Prostate gland (tissue), 2 donors: ENCODE results near the gene SLC25A42. TPM values are rescaled to one million over a fixed set of nuclear protein-coding genes. Genes with fewer than 3 reads are reported as not detected.

ENCODE experiments used
- DNase-seq: peaks from one replicate; pipeline ENCODE4 v3.0.0-alpha.2; 2019; ENCODE audit warnings: low spot score
- H3K27ac ChIP-seq, 2 donors: fragments of 200-600 bp; sonication (generic); 2 replicates each; pipeline ENCODE4 v1.5.1; 2017 to 2019
- H3K27me3 ChIP-seq: fragments of 200-600 bp; sonication (generic); replicated peaks from 2 replicates; pipeline ENCODE4 v1.5.1; 2019; ENCODE audit not compliant: insufficient read depth
- H3K36me3 ChIP-seq, 2 donors: fragments of 200-600 bp; sonication (generic); 1 replicate in 1 of 2; 2 replicates in 1 of 2; pipeline versions ENCODE4 v1.5.1 to v1.8.1; 2017 to 2019
- H3K4me1 ChIP-seq: fragments of 200-600 bp; sonication (generic); replicated peaks from 2 replicates; pipeline ENCODE4 v1.5.1; 2019
- H3K4me3 ChIP-seq, 2 donors: fragments of 200-600 bp; sonication (generic); 2 replicates each; pipeline ENCODE4 v1.5.1; 2017 to 2019
- H3K9me3 ChIP-seq: fragments of 200-600 bp; sonication (generic); 2 replicates; pipeline ENCODE4 v1.5.1; 2017
- CTCF ChIP-seq, 4 experiments: fragments of 200-600 bp in 2 of 4; fragments of 450-650 bp in 2 of 4; sonication (generic) in 2 of 4; IDR thresholded peaks; 1 replicate in 3 of 4; 2 replicates in 1 of 4; pipeline ENCODE4 v1.5.1; 2016 to 2019; ENCODE audit warnings: antibody characterized with exemption in 4 of 4, mild to moderate bottlenecking in 2 of 4, moderate library complexity in 2 of 4
- POLR2A ChIP-seq: fragments of 450-650 bp; IDR thresholded peaks from one replicate; pipeline ENCODE4 v1.6.1; 2016; ENCODE audit warnings: antibody characterized with exemption, mild to moderate bottlenecking
- POLR2AphosphoS5 ChIP-seq: sonication (generic); formaldehyde crosslinking; IDR thresholded peaks from one replicate; pipeline ENCODE4 v1.6.1; 2017; ENCODE audit warnings: antibody characterized with exemption
- WGBS: methylation state at CpG from one replicate; pipeline ENCODE4 v1.1.5; 2018; 5-methylcytosine and 5-hydroxymethylcytosine counted together
- intact Hi-C: fragments of 100-400 bp; cut with DNase I; formaldehyde crosslinking; loops from one replicate; pipeline ENCODE4 v1.14.2; 2022
- total RNA-seq, 2 donors: library from RNA; depleted of rRNA; stranded (reverse); fragments of >200 nt; gene quantifications; one replicate each; pipeline ENCODE4 v1.1.0, GENCODE V29; 2016

SLC25A42 gene
- total RNA-seq, 2 donors from 2014 or later: 11.5 to 18.6 TPM

DNA sequence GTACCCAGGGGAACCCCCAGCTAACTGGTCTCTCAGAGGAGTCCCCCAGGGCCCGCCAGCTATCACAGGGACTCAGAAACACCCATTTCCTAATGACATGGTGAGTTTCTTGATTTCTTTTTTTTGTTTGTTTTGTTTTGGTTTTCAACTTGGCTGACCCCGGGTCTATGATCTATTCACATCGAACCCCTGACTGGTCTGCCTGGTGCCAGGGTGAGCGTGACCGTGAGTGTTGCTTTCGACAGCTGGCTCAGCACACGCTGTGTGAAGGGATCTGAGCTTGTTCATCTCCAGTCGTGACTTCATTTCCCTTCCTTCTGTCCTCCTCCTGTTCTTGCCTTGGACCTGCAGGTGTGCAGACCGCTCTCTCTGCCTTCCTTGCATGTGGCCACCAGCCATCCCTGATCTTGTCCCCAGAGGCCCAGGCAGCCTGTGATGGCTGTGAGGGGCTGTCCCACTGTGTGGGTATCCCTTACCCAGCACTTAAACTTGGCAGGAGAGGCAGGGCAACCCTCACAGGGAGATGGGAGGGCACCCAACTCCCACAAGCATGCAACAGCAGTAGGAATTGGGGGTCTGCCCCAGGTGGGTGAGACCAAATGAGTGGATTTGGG lies 48.3 kb downstream of the SLC25A42 start:
- Histone ChIP-seq H3K27ac (no peak overlapping the region), H3K36me3 (no peaks in the 10 kb centered on the region), H3K4me1 (no peaks in the 10 kb centered on the region), H3K4me3 (no peak overlapping the region), H3K9me3 (no peaks in the 10 kb centered on the region), H3K27me3 (no peaks in the 10 kb centered on the region)
- intact Hi-C loops: no loop called here
- TF ChIP-seq CTCF (IDR thresholded peaks at IDR 0.05) (no peak), POLR2AphosphoS5 (no peak), POLR2A (no peak)
- WGBS: 82% methylated on average over 9 of the region's 9 CpGs
- DNase-seq: no peak

GRCh38 chr19:19113040-19113626 lies 49.3 kb downstream of the SLC25A42 start:
- H3K4me3 ChIP-seq: no peak overlapping the region
- DNase-seq: no peak
- H3K36me3 ChIP-seq: no peaks in the 10 kb centered on the region
- 31% methylated on average over 7 of the region's 7 CpGs for WGBS
- no peaks in the 10 kb centered on the region for H3K9me3 ChIP-seq
- TF ChIP-seq POLR2AphosphoS5 (no peak), POLR2A (no peak), CTCF (IDR thresholded peaks at IDR 0.05) (no peak)
- no peak overlapping the region for H3K27ac ChIP-seq
- H3K4me1 ChIP-seq: no peaks in the 10 kb centered on the region
- intact Hi-C loops: no loop called here
- H3K27me3 ChIP-seq: no peaks in the 10 kb centered on the region

GRCh38 chr19:19115954-19116353 lies 52.2 kb downstream of the SLC25A42 start:
- WGBS: 83% methylated on average over 9 of the region's 9 CpGs
- intact Hi-C loops: no loop called here
- Histone ChIP-seq H3K27ac (no peak overlapping the region), H3K36me3 (no peaks in the 10 kb centered on the region), H3K4me3 (no peak overlapping the region), H3K9me3 (no peaks in the 10 kb centered on the region), H3K27me3 (no peaks in the 10 kb centered on the region), H3K4me1 (no peaks in the 10 kb centered on the region)
- TF ChIP-seq POLR2AphosphoS5 (no peak), CTCF (IDR thresholded peaks at IDR 0.05) (peak in 2 of 4 experiments; percentile 19 to 24), POLR2A (no peak)
- DNase-seq: no peak

GRCh38 chr19:19119325-19120237 lies 55.8 kb downstream of the SLC25A42 start:
- Histone ChIP-seq H3K36me3 (no peaks in the 10 kb centered on the region), H3K4me1 (no peaks in the 10 kb centered on the region), H3K4me3 (no peak overlapping the region), H3K9me3 (no peaks in the 10 kb centered on the region), H3K27ac (no peak overlapping the region), H3K27me3 (no peaks in the 10 kb centered on the region)
- DNase-seq: no peak
- TF ChIP-seq CTCF (IDR thresholded peaks at IDR 0.05) (no peak), POLR2AphosphoS5 (no peak), POLR2A (no peak)
- 93% methylated on average over 39 of the region's 39 CpGs for WGBS
- intact Hi-C loops: no loop called here
